ENCODE results near the gene TRAPPC5.
A peak's percentile ranks its signal among the peaks of the same experiment; 100 is the strongest.

The TRAPPC5 gene

DNA sequence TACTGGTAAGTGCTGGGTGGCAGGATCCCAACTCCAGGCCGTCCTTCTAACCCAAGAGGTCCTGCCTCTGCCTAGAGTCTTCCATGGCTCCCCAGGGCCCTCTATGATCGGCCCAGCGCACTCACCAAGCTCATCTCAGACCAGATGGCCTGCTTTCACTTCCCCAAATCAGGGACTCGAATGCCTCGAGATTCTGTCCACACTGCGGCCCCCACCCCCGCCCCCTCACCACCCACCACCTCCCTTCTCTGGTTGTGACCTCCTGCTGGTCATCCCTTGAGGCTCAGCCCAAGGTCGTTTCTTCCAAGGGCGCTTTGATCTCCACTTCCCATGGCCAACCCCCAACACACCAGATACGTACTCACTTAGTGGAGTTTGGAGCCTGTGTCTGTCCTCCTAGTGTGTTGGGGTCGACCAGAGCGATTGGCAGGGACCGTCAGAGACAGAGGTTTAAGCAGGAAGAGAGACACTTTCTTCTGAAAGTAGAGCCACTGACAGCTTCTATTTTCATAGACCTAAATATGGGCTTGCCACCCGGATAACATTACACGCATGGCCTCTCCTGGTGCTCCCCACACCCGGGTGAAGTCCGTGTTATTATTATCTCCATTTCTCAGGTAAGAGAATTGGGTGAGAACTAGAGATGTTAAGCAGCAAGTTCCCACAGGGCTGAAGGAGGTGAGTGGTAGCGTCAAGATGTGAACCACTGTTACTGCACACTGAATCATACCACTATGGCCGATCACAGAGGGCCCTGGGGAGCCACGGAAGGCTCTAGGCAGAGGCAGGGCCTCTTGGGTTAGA is 21.2 kb downstream of the TRAPPC5 start, which contains the start of gene FCER2:
FCER2 (minus strand) TSS at position 478 of the 804 bp plus-strand sequence. CDS start 2,371 bp downstream, outside the sequence.
- no peak for DNase-seq

DNA sequence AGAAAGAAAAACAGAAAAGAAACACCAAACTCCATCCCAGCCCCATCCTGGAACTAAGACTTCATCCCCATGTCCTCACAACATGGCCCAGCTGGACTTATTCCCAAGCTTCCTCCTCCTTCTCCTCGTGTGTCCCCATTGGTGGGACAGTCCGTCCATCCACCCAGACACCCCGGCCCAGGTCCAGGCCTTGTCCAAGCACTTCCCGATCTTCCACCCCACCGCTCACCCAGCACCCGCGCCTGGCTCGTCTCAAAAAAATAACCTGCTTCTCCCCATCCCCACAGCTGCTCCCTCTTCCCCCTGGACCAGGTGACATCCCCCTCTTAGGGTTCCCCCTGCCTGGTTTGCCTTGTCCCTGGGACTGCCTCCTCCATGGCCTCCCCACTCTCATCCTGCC is 22.7 kb downstream of the TRAPPC5 start:
- no peak for DNase-seq

DNA sequence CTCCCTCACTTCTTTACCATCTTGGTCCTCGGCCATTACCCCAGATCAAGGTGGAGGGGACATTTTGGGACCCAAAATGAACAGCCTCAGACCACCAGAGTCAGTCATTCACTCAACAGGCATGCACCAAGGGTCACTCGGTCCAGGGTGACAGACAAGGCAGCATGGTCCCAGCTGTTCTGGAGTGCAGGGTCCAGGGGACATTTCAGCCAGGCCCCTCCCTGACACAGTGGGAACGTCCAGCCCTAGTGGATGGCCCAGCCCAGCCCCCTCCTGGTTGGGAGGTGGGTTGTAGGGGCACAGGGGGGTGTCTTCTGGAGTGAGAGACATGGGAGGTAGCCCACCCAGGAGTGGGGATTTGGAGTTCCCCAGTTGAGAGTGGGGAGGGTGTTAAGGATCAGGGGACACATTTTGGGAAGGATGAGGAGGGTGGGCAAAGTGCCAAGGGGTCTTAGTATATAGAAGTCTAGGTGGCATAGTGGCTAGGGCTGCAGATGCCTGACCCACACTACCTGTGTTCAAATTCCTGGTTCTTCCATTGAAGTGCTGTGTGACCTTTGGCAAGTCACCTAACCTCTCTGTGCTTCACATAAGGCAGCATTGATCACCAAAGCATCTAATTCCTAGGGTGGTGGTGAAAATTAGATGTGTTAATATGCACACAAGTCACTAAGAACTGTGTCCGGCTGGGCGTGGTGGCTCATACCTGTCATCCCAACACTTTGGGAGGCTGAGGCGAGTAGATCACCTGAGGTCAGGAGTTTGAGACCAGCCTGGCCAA is 23.8 kb downstream of the TRAPPC5 start:
- no peak for DNase-seq

DNA sequence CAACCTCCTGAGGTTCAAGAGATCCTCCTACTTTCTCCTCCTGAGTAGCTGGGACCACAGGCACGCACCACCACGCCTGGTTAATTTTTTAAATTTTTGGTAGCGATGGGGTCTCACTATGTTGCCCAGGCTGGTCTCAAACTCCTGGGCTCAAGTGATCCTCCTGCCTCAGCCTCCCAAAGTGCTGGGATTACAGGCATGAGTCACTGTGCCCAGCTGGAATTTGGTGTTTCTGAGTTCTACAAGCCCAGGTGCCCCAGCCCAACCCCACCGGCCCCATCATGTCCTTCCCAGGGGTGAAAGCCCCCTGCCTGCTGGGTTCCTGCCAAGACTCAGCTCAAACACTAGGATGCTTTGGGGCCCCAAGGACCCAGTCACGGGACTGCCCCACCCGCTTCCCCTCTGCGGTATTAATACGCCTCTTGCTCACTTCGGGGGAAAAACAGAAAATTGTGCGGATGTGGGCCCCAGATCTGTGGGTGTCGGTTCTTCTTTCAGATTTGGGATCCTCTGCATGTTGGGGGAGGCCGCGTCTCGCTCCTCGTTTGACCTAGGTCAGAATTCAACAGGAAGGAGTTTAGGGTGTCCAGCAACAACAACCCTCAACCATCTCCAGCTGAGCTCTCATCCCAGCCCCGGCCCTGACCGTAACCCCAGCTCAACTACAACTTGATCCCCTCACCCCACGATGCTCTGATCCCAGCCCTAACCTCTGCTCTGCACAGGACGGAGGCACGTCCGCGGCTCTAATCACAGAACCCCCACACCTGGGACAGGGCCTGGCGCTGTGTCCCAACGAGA is 25.0 kb downstream of the TRAPPC5 start:
- peak; percentile 67 for DNase-seq

DNA sequence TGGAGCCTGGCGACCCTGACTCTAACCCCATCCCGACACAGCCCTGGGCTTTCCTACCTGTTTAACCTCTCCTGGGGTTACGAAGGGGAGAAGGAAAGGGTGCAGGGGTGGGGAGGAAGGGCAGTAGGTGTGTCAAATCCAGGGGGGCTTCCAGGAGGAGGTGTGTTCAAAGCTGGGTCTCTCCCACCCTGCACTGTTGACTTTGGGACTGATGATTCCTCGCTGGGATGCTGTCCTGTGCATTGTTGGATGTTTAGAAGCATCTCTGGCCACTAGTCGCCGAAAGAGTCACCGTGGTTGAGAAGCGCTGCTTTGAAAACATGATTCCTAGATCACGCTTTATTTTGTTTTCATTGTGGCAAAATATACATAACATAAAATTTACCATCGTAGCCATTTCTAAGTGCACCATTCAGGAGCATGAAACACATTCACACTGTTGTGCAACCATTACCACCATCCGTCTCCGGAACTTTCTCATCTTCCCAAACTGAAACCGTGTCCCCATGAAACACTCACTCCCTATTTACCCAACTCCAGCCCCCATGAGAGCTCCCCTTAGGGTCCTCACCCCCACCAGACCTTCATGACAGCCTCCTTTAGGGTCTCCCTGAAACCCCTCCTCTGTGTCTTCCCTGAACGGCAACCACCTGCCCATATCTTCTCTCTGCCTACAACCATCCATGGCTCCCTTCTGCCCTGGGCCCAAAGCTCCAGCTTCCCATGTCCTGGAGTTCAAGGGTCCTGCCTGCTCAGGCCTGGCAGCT is 25.7 kb downstream of the TRAPPC5 start:
- DNase-seq: no peak

DNA sequence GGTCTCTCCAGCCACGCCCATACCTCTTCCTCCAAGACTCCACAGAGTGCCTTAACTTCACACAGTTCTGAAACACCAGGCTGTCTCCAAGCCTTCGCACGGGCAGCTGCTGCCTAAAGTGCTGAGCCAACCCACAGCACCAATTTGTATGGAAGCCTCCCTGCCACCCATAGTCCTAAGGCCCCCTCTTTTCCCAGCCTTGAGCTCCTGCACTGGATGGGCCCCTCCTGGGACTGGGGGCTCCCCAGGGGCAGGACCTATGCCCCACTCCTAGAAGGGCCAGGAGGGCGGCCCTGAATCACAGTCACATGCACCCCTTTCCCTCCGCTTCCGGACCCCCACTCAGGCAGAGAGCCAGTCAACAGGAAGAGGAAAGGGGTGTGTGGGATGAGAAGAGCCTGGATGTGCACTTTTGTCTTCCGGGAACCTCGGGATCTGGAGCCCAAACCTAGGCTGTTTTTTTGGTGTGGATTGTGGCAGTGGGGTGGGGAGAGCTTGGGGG is 26.4 kb downstream of the TRAPPC5 start:
- DNase-seq: no peak

DNA sequence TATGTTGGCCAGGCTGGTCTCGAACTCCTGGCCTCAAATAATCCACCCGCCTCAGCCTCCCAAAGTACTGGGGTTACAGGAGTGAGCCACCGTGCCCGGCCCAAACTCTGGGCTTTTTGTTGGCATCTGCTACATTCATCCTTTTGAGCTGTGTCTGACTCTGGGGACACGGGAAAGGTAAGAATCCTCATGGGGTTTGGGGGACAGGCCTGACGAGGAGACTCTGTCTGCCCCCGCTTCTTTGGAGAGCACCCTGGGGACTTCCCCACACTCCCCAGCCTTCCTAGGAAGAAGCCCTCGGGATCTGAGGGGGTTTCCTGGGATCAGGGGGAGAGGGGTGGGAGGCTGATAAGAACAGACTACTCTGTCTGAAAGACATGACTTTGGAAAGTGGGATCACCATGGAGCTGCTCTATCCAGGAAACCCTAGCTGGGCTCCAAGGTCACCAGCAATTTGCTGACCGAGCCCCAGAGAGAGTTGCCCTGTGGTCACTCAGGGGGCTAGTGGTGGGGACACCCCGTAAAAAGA is 29.4 kb downstream of the TRAPPC5 start:
- no peak for DNase-seq

DNA sequence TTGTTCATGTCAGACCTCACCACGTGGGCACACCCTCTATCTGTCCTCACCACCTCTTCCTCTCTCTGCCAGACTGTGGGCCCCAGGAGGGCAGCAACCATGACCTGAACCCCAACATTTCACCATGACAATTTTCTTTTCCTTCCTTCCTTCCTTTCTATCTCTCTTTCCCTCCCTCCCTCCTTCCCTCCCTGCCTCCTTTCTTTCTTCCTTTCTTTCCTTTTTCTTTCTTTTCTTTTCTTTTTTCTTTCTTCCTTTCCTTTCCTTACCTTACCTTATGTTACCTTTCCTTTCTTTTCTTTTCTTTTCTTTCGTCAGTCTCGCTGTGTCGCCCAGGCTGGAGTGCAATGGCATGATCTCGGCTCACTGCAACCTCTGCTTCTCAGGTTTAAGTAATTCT is 30.0 kb downstream of the TRAPPC5 start:
- no peak for DNase-seq

DNA sequence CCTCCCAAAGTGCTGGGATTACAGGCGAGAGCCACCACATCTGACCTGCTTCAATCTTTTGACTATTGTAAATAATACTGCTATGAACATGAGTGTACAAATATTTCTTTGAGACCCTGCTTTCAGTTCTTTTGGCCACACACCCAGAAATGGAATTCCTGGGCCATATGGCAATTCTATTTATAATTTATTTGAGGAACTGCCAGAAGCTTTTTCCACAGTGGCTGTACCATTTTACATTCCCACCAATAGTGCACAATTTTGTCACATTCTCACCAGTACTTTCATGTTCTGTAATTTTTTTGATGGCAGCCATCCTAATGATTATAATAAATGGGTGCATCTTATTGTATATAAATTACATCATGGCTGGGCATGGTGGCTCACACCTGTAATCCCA is 35.0 kb downstream of the TRAPPC5 start:
- DNase-seq: no peak

DNA sequence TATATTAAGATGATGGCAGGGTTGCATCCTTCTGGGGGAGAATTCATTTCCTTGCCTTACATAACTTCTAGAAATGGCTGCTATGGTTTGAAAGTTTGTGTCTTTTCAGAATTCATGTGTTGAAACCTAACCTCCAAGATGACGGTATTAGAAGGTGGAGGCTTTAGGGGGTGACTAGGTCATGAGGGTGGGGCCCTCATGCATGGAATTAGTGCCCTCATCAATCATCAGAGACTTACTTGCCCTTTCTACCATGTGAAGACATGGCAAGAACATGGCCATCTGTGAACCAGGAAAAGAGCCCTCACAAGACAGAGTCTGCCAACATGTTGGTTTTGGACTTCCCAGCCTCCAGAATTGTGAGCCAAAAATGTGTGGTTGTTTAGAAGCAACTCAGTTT is 36.1 kb downstream of the TRAPPC5 start:
- DNase-seq: no peak

DNA sequence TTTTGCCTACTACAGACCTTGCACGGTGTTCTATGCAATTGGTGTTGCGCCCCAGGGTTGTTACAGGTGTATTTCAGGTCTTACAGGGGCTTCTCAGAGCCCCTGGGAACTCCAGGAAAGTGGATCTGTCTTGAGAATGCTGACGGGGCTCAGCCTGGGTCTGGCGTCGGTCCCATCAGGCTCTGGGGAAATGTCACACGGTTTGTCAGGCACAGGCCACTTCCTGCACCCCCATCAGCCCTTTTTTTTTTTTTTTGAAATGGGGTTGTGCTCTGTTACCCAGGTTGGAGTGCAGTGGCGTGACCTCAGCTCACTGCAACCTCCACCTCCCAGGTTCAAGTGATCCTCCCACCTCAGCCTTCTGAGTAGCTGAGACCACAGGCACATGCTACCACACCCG is 38.0 kb downstream of the TRAPPC5 start:
- no peak for DNase-seq

DNA sequence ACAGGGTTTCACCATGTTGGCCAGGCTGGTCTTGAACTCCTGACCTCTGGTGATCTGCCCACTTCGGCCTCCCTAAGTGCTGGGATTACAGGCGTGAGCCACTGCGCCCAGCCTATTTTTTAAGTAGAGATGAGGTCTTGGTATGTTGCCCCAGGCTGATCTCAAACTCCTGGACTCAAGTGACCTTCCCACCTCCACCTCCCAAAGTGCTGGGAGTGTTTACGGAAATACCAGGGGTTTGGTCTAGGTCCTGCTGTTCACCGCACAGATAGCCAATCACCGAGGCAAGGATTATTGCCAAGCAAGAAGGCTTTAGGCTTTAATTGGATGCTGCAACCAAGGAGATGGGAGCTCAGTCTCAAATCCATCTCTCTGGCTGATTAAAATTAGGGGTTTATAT is 39.7 kb downstream of the TRAPPC5 start:
- DNase-seq: no peak

DNA sequence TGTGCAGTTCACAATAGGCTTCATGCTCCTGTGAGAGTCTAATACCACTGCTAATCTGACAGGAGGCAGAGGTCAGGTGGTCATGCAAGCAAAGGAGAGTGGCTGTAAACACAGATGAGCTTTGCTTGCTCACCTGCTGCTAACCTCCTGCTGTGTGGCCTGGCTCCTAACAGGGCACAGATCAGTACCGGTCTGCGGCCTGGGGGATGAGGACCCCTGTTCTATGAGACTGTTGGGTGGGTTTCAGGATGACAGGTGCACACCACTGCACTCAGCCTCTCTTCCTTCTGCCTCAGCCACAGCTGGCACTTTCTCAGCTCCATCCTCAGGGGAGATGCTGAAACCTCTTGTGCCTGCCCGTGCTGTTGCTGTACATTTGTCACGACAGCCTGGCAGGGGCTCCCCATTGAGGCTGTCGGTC is 41.6 kb downstream of the TRAPPC5 start:
- no peak for DNase-seq

DNA sequence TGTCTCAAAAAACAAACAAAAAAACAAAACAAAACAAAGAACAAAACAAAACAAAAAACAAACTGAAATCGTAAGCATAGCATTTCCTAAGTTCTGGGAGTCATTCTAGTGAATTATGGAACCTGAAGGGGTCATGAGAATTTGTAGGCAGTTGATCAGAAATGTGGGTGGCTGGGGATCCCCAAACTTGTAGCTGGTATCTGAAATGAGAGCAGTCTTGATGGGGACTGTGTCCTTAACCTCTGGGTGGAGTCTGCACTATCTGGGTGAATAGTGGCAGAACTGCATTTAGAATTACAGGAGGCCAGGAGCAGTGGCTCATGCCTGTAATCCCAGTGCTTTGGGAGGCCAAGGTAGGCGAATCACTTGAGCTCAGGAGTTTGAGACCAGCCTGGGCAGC is 45.2 kb downstream of the TRAPPC5 start:
- DNase-seq: no peak

DNA sequence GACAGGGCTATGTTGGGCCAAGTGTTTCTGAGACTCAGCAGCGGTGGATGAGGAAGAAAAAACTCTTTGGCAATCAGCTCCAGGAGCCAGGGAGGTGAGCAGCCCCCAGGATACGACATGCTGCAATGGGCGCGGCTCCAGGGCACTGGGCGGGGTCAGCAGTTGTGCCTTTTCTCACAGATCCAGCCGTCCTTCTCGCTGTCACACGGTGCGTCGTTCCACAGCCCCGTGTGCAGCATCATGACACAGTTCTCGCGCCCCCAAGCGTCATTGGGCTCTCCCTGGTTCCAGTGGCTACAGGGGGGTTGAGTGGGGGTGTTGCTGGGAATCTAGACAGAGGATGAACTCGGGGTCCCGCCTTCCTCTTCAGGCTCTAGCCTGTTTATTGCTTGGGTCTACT is 48.6 kb downstream of the TRAPPC5 start:
- no peak for DNase-seq

DNA sequence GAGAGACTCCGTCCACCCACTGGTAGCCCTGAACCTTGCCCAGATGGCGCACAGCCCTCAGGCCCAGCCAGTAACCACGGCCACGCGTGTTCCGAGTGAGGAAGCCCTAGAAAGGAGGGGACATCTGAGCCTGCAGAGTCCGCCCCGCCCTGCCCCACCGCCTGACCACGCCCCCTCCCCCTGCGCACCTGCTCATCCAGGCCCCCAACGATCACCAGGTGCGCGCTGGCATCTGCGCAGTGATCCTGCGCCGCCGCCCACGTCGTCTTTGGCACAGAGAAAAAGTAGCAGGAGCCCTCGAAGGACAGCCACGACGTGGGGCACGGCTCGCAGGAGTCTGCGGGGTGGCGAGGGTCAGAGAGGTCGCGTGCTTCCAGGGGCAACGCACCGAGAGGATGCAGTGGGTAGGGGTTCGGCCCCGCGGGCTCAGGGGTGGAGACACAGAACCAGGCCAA is 49.2 kb downstream of the TRAPPC5 start:
- DNase-seq: no peak

DNA sequence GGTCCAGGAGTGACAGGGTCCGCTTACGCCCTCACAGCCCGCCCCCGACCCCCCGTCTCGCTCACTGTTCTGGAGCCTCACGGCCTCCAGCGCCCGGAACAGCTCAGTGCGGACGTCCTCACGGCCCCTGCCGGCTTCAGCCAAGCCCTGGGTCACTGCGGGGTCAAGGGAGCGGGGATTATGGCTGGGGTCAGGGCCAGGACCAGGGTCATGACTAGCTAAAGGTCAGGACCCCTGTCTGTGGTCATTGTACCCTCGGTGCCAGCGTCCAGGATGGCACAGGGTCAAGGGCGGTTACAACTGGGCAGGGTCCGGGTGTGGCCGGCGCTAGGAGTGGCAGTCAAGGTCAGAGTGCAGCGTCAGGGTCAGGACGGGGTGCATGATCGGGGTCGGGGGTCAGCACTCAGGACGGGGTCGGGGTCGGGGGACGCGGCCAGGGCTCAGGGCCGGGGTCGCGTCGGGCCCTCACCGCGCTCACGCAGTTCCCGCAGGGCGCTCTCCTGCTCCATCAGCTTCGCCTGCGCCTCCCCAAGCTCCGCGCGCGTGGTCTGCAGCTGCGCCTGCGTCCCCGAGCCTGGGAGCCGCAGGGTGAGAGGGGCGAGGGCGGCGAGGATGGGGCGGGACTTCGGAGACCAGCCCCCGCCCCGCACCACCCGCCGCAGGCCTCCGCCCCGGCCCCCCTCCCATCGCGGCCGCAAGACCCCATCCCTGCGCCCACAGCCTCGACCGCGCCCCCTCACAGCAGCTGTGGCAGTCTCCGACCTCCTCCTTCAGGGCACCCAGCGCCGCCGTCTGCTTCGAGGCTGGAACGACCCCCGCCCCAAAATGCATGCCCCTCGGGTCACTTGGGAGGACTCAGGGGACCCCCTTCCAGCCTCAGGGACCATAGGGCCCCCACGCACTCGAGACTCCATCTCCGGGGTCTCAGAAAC is 49.9 kb downstream of the TRAPPC5 start:
- no peak for DNase-seq

DNA sequence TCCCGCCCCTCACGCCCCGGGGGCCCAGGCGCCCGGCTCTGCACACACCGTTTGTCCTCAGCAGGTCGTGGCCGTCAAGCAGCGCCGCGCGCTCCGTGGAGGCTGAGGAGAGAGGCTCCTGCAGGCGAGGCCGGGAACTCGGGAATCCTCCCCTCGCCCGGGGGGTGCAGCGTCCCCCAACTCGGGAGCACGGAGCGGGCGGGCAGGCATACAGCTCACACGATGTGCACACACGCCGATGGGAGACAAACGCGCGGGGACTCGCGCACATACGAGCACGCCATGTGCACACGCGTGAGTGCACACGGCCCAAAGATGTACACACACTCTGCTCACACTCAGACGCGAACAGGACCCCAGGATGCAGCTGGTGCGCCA is 50.6 kb downstream of the TRAPPC5 start:
- no peak for DNase-seq

DNA sequence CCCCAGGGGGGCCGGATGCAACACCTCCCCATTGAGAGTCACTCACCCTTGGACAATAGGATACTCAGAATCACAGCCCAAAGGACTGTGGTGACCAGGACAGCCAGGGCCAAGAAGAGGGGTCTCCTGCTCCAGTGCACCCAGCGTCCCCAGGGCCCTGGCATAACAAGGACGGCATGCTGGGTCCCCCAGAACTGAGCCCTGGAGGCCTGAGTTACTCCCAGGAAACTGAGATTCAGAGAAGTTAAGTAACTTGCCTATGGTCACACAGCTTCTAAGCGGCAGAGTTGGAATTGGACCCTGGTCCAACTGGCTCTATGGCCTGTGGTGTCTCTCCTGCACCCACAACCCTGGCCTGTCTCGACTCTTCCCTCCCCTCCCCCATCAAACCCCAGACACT is 51.0 kb downstream of the TRAPPC5 start:
- no peak for DNase-seq

DNA sequence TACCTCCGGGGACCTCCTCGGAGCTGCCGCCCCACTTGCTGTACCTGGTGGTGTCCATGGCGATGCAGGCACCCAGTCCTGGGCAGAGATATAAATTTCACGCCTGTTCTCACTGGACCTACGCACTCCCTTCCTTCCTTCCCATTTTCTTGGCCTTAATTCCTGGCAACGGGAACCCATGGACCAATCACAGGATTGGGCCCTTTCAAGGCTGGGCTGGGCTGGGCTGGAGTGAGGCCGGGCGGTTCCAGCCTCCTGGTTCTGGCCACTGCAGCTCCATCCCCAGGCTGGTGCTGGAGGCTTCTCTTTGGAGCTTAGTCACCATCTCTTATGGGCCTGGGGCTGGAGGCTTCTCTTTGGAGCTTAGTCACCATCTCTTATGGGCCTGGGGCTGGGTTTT is 51.4 kb downstream of the TRAPPC5 start, which contains the start of gene CLEC4G:
CLEC4G (minus strand) TSS at position 66 of the 400 bp plus-strand sequence; CDS start at position 58, 8 bp downstream.
- DNase-seq: no peak

DNA sequence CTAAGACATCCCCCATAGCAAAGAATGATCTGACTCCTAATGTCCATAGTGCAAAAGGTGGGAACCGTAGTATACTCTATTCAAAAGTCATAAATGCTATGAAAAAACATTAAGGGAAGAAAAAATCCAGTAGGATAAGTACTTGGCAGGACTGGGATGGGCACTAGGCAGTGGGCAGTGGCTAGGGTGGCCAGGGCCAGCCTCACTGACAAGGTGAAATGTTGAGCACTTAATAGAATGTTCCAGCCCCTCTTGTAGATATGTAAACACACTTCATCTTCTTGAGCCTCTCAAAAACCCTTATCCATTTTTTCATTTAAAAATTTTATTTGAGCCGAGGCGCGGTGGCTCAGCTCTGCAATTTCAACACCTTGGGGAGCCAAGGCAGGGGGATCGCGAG is 52.7 kb downstream of the TRAPPC5 start:
- no peak for DNase-seq

Data from activated CD4-positive, CD25-positive, alpha-beta regulatory T cell treated with anti-CD3 and anti-CD28 coated beads, Interleukin-2, amount 50 U/mL, for 72 hours (primary cell).